GM12874 (cell line): ENCODE measurements around the gene TRPM2.

ENCODE experiments used
- TF ChIP-seq, protein P1 (sequence below): IDR thresholded peaks from 2 replicates; pipeline ENCODE4 v1.5.1; 2011; ENCODE audit warnings: low read depth, mild to moderate bottlenecking, control low read depth, low read length, moderate library complexity; ENCODE audit not compliant: insufficient read depth

Gene TRPM2

DNA sequence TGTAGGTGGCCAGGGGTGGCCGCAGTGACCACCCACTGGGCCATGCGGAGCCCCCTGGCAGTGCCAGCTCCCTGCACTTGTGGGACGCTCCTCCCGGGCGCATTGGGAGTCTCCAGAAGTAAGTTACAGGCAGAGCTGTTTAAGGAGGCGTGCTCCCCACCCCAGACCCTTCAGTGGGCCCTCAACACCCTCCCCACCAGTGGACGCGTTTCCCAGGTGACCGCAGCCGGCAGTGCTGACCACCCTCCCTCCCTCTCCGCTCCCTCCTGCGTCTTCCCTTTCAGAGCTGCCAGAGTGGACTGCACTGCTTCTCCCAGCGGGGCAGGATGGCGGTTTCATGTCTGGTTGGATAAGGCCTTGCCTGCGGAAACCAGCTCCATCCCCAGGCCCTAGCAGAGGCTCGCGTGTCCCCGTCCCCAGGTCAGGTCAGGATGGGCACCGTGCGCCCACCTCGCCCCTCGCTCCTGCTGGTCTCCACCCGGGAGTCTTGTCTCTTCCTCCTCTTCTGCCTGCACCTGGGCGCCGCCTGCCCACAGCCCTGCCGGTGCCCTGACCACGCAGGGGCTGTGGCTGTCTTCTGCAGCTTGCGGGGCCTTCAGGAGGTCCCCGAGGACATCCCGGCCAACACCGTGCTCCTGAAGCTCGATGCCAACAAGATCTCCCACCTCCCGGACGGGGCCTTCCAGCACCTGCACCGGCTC lies 102.9 kb downstream of the TRPM2 start:
- TF ChIP-seq, protein P1, sequence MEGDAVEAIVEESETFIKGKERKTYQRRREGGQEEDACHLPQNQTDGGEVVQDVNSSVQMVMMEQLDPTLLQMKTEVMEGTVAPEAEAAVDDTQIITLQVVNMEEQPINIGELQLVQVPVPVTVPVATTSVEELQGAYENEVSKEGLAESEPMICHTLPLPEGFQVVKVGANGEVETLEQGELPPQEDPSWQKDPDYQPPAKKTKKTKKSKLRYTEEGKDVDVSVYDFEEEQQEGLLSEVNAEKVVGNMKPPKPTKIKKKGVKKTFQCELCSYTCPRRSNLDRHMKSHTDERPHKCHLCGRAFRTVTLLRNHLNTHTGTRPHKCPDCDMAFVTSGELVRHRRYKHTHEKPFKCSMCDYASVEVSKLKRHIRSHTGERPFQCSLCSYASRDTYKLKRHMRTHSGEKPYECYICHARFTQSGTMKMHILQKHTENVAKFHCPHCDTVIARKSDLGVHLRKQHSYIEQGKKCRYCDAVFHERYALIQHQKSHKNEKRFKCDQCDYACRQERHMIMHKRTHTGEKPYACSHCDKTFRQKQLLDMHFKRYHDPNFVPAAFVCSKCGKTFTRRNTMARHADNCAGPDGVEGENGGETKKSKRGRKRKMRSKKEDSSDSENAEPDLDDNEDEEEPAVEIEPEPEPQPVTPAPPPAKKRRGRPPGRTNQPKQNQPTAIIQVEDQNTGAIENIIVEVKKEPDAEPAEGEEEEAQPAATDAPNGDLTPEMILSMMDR, result no peak

DNA sequence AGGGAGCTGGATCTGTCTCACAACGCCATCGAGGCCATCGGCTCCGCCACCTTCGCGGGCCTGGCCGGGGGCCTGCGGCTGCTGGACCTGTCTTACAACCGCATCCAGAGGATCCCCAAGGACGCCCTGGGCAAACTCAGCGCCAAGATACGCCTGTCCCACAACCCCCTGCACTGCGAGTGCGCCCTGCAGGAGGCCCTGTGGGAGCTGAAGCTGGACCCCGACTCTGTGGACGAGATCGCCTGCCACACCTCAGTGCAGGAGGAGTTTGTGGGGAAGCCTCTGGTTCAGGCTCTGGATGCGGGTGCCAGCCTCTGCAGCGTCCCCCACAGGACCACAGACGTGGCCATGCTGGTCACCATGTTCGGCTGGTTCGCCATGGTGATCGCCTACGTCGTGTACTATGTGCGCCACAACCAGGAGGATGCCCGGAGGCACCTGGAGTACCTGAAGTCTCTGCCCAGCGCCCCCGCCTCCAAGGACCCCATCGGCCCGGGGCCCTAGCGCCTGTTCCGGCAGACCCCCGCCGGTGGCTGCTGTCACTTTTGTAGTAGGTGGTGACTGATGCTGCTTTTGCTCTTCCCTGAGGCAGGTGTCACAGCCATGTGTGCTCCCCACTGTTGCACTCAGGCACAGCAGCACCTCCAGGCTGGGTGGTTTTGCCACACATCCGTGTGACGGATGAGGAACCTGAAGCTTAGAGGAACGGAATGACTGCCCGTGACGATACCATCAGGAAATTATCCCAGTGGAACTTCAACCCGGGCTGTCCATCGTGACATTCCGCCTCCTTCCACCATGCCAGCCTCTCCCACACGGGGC lies 103.7 kb downstream of the TRPM2 start:
- TF ChIP-seq, protein P1, result no peak

DNA sequence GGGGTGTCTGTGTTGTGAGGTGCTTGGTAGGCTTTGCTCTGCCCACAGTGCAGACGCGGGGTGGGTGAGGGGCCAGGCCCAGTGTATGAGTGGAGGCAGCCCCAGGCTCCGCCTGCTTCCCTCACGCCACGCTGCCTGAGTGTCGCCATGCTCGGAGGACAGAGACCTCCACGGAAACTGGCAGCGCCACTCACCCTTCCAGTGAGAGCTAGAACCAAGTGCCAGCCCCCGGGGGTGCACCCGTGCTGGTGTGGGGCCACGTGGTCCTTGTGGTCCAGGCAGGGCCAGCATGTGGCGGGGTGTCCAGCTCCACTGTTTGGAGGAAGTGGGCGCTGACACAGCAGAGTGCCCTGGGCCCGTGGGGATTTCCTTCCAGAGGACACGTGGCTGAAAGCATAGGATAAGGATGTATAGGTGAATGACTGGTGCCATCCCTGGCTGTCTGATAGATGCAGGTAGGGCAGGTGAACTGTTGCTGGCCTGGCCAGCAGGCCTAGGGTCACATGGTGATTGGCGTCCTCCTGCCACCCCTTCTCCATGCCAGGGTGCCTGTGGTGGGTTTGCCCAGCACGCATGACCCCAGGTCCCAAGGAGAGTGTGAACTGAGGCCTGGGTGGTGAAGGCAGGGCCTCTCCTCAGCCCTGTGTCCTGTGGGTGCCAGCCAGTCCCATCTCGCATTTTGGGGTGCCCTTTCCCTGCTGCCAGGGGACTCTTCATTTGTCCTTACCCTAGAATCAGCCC lies 105.7 kb downstream of the TRPM2 start:
- TF ChIP-seq, protein P1, result no peak

DNA sequence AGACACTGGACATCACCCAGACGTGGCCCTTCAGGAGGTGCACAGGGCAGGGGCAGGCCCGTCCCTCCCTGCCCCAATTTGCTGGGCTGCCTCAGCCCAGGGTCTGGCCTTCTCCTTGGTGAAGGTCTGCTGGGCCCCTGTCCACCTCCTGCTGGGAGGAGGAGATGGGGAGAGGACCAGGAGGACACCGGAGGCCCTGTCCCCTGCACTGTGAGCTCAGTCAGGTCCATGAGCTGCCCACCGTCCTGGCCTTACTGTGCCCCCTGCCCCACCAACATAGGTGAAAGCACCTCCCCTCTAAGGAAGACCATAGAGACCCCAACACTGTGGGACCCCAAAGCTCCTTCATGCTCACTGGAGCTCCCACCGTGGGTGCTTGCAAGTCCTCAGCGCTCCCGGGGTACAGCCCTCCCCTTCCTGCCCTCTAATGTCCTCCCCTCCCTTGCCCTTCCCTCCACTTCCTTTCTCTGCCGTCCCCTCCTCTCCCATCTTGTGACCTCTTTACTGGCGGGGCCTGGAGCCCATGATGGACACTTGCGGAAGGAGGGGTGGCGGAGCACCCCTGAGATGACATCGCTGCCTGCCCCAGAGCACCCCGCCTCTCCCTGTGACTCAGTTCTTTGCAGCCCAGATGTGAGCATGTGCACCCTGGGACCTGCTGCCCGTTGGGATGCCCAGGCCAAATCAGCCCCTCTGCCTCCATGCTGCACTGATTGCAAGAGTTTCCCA lies 106.5 kb downstream of the TRPM2 start:
- TF ChIP-seq, protein P1, result no peak

DNA sequence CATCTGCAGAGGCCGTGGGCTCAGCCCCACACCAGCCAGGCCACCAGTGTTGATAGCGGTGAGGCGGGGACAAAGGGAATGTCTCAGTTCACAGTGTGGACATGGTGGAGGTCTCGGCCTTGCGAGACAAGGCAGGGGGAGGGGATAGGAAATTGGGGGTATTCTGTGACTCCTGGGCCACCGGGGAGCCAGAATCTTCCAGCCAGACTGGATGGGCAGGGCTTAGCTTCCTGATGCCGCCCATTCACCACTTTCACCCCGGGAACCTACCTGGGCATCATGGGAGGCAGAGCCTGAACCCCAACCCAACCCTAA lies 107.0 kb downstream of the TRPM2 start:
- TF ChIP-seq, protein P1, result no peak

DNA sequence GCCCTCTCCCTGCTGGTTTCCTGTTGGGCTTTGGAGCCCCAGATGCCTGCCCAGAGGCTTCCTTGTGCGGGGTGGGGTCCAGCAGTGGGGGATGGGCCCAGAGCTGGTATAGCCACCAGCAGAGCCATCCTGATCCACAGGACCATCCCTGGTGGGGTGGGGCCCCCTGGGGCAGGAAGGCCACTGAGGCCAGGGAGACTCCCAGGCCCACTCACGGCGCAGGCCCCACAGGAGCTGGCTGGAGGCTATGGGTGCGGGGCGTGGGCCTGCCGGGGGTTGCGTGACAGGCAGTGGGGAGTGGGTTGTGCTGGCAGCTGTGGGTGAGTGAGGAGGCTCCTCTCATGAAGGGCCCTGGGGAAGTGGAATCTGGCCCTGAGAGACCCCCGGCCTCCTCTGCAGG lies 107.6 kb downstream of the TRPM2 start:
- TF ChIP-seq, protein P1, result no peak
